ENCODE results near the gene CHML. TPM values are rescaled to one million over a fixed set of nuclear protein-coding genes. Genes with fewer than 3 reads are reported as not detected.

Gene CHML
- total RNA-seq, 1 donor from 2014 or later = 24.8 TPM

DNA sequence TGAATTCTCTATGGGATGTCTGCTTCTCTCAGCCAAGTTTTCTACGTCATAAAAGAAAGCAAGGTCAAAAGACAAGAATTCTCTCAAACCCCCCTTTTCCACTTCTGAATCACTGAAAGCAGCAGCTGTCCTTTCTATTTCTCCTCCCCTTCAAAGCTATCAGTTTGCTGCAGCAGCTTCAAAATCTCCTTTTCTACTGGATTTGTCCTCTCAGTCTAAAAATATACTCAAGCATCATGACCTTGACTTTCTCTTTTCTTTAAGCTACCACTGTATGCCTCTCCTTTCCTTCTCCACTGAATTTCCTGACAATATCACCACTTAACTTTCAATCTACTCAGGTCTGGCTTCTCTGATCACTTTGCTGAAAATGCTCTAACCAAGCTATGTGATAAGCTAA is 13.8 kb upstream of the CHML start:
- DNase-seq (ENCODE audit: extremely low spot score, unreplicated experiment) = no peak
- no peaks in the 10 kb centered on the region for H3K4me1 Mint-ChIP-seq (ENCODE audit: unreplicated experiment)
- no peak overlapping the region for H3K27ac Mint-ChIP-seq
- peaks cover 5% of the 10 kb centered on the region for H3K27me3 Mint-ChIP-seq
- no peak overlapping the region for H3K4me3 Mint-ChIP-seq
- H3K9me3 Mint-ChIP-seq = no peaks in the 10 kb centered on the region
- TF ChIP-seq, protein P1, sequence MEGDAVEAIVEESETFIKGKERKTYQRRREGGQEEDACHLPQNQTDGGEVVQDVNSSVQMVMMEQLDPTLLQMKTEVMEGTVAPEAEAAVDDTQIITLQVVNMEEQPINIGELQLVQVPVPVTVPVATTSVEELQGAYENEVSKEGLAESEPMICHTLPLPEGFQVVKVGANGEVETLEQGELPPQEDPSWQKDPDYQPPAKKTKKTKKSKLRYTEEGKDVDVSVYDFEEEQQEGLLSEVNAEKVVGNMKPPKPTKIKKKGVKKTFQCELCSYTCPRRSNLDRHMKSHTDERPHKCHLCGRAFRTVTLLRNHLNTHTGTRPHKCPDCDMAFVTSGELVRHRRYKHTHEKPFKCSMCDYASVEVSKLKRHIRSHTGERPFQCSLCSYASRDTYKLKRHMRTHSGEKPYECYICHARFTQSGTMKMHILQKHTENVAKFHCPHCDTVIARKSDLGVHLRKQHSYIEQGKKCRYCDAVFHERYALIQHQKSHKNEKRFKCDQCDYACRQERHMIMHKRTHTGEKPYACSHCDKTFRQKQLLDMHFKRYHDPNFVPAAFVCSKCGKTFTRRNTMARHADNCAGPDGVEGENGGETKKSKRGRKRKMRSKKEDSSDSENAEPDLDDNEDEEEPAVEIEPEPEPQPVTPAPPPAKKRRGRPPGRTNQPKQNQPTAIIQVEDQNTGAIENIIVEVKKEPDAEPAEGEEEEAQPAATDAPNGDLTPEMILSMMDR (conservative IDR thresholded peaks at IDR 0.05) = no peak
- no peaks in the 10 kb centered on the region for H3K36me3 Mint-ChIP-seq

DNA sequence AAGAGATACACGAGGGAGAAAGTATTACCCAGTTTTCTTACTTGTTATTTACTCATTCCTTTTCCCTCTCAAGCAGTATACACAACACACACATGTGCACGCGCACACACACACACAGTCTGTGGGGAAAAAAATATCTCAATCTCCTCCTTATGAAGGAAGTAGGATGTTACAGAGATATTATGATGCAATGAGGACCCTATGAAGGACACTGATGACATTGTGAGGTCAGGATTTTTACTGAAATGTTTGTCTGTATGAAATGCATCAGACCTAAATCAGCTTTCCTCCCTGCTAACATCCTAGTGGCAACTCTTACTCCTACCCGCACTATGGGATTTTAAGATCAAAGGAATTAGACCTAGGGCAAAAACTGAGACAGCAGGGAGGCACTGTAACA is 11.8 kb upstream of the CHML start, which contains the start of gene WDR64:
Gene WDR64, plus strand, starts transcription at position 270 of the 400 bp plus-strand sequence. CDS start 204 bp downstream, outside the sequence.
- Mint-ChIP-seq H3K4me3 (no peak within 1 kb of the TSS), H3K36me3 (no peaks in the 10 kb centered on the region), H3K4me1 (ENCODE audit: unreplicated experiment) (no peaks in the 10 kb centered on the region), H3K27ac (no peak within 1 kb of the TSS), H3K9me3 (no peaks in the 10 kb centered on the region), H3K27me3 (peaks cover 5% of the 10 kb centered on the region)
- DNase-seq (ENCODE audit: extremely low spot score, unreplicated experiment) = no peak
- TF ChIP-seq, protein P1 (conservative IDR thresholded peaks at IDR 0.05) = no peak

DNA sequence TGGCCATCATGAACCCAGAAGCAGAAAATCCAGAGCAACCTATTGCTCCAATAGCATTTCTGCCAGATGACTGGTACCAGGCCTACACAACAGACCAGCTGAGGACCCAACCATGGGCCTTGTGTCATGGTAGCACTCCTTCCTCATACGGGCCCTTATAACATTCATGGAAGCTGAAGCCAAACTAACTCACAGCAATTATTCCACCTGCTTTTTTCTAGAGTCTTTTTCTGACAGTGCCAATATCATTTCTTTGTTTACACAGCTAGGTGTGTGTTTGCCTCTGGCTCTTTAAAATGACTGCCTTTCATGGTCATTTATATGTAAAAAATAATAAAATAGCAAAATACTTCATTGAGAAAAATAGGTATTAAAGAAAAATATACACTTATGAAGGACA is 8.0 kb upstream of the CHML start:
- Mint-ChIP-seq H3K27ac (no peak overlapping the region), H3K4me3 (no peak overlapping the region), H3K27me3 (peaks cover 5% of the 10 kb centered on the region), H3K4me1 (ENCODE audit: unreplicated experiment) (no peaks in the 10 kb centered on the region), H3K36me3 (no peaks in the 10 kb centered on the region), H3K9me3 (no peaks in the 10 kb centered on the region)
- no peak for DNase-seq (ENCODE audit: extremely low spot score, unreplicated experiment)
- TF ChIP-seq, protein P1 (conservative IDR thresholded peaks at IDR 0.05) = no peak

DNA sequence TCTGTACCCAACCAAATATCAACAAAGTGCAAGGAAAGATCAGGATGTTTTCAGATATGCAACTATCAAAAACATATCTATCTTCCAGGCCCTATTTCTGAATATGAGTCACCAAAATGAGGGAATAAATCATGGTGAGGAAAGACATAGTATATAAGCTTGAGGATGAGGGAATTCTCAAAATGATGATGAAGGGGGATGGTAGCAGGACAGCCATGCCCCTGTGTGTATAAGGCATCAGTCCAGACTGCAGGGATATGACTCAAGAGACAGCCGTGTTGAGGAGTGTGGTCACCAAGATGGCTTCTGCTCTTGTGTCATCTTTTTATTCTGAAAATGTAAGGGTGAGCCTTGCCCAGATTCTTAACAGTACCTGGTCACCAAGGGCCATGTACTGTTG is 7.5 kb upstream of the CHML start:
- Mint-ChIP-seq H3K27ac (no peak overlapping the region), H3K36me3 (no peaks in the 10 kb centered on the region), H3K4me1 (ENCODE audit: unreplicated experiment) (no peaks in the 10 kb centered on the region), H3K4me3 (no peak overlapping the region), H3K27me3 (peaks cover 5% of the 10 kb centered on the region), H3K9me3 (peaks cover under 1% of the 10 kb centered on the region)
- TF ChIP-seq, protein P1 (conservative IDR thresholded peaks at IDR 0.05) = no peak
- DNase-seq (ENCODE audit: extremely low spot score, unreplicated experiment) = no peak

DNA sequence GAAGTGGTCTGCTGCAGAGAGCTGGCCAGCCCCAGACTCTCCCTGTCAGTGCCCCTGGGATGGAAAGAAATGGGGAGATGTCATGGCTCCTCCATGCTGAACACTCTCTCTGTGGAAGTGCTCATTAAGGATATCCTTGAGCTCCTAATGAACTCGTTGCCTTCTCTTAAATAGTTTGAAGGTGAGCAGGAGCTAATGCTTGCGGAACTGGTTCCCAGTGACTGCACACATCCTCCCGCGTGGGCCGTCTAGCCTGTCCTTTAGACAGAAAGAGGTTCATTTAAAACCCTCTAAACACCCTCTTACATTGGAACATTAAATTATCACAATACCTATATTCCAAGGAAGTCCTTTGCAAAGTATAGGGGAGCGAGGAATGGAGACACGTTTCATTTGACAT is 6.0 kb upstream of the CHML start:
- Mint-ChIP-seq H3K4me1 (ENCODE audit: unreplicated experiment) (no peaks in the 10 kb centered on the region), H3K36me3 (no peaks in the 10 kb centered on the region), H3K27me3 (peaks cover 5% of the 10 kb centered on the region), H3K9me3 (peaks cover 13% of the 10 kb centered on the region), H3K27ac (peak overlapping the region; percentile 20), H3K4me3 (no peak overlapping the region)
- TF ChIP-seq, protein P1 (conservative IDR thresholded peaks at IDR 0.05) = no peak
- DNase-seq (ENCODE audit: extremely low spot score, unreplicated experiment) = no peak

DNA sequence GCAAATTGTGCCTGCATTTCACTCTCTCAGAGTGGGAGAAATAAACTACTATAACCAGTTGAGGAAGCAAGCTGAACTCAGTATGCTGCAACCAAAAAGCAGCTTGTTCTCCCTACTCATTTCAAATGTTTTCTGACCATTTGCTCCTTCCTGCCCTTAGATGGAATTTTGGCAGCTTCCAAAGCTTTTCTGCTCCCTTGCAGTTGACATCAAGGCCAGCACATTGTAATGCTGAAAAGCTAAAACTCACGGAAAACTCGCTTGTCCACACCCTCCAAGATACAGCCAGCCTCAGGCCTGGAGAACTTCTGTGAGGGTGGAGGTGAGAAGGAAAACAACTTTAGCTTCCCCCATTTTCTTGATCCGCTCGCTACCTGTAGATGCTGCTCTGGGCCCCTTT is 5.0 kb upstream of the CHML start:
- Mint-ChIP-seq H3K4me1 (ENCODE audit: unreplicated experiment) (no peaks in the 10 kb centered on the region), H3K27me3 (no peaks in the 10 kb centered on the region), H3K27ac (no peak overlapping the region), H3K36me3 (no peaks in the 10 kb centered on the region), H3K4me3 (no peak overlapping the region), H3K9me3 (peaks cover 13% of the 10 kb centered on the region)
- TF ChIP-seq, protein P1 (conservative IDR thresholded peaks at IDR 0.05) = no peak
- DNase-seq (ENCODE audit: extremely low spot score, unreplicated experiment) = no peak
